GM12878 (cell line): ENCODE data around the gene KLHL5. TPM values are rescaled to one million over a fixed set of nuclear protein-coding genes. Genes with fewer than 3 reads are reported as not detected.

Experiments
- BACH1 ChIP-seq: fragments of 450-650 bp; IDR thresholded peaks from 2 replicates; pipeline ENCODE4 v1.6.1; 2017; ENCODE audit warnings: mild to moderate bottlenecking, borderline replicate concordance
- BCL3 ChIP-seq: IDR thresholded peaks from 2 replicates; pipeline ENCODE4 v1.6.1; 2011; ENCODE audit warnings: borderline replicate concordance, low read depth, mild to moderate bottlenecking, moderate library complexity, low read length; ENCODE audit not compliant: insufficient read depth, poor library complexity, severe bottlenecking
- BMI1 ChIP-seq: fragments of 450-650 bp; IDR thresholded peaks from 2 replicates; pipeline ENCODE4 v1.6.1; 2016; ENCODE audit warnings: mild to moderate bottlenecking, moderate library complexity, borderline replicate concordance
- BRCA1 ChIP-seq: IDR thresholded peaks from 2 replicates; pipeline ENCODE4 v1.6.1; 2011; ENCODE audit warnings: low read depth, low read length, improper control_type of control experiment
- EP300 ChIP-seq, 2 experiments: fragments of 150-350 bp in 1 of 2; IDR thresholded peaks; 2 replicates each; pipeline ENCODE4 v1.6.1; 2011 to 2012; ENCODE audit warnings: low read depth in 2 of 2, low read length in 2 of 2, borderline replicate concordance in 1 of 2, improper control_type of control experiment in 1 of 2, inconsistent platforms in 1 of 2; ENCODE audit not compliant: control insufficient read depth in 1 of 2
- FOS ChIP-seq: IDR thresholded peaks from 3 replicates; pipeline ENCODE4 v1.6.1; 2011; ENCODE audit warnings: borderline replicate concordance; ENCODE audit not compliant: insufficient read length; ENCODE audit errors: extremely low read depth
- HDAC6 ChIP-seq: fragments of 200-600 bp; sonication (generic); IDR thresholded peaks from one replicate; pipeline ENCODE4 v1.8.0; 2017; ENCODE audit warnings: antibody characterized with exemption; ENCODE audit not compliant: unreplicated experiment
- HDGF ChIP-seq: fragments of 450-650 bp; IDR thresholded peaks from 2 replicates; pipeline ENCODE4 v1.6.1; 2016; ENCODE audit warnings: antibody characterized with exemption
- IRF3 ChIP-seq: fragments of 450-650 bp; IDR thresholded peaks from 2 replicates; pipeline ENCODE4 v1.6.1; 2014; ENCODE audit warnings: mild to moderate bottlenecking
- IRF4 ChIP-seq: IDR thresholded peaks from 2 replicates; pipeline ENCODE4 v1.6.1; 2011; ENCODE audit warnings: low read depth, low read length
- IRF5 ChIP-seq: fragments of 450-650 bp; IDR thresholded peaks from 2 replicates; pipeline ENCODE4 v1.6.1; 2017; ENCODE audit warnings: borderline replicate concordance
- NR2C2 ChIP-seq: IDR thresholded peaks from 2 replicates; pipeline ENCODE4 v1.6.1; 2011; ENCODE audit warnings: borderline replicate concordance, low read depth; ENCODE audit not compliant: control insufficient read depth, insufficient read length
- POU2F2 ChIP-seq: IDR thresholded peaks from 3 replicates; pipeline ENCODE4 v1.6.1; 2011; ENCODE audit warnings: low read depth, mild to moderate bottlenecking, low read length, borderline replicate concordance
- SKIL ChIP-seq: fragments of 450-650 bp; IDR thresholded peaks from 2 replicates; pipeline ENCODE4 v1.6.1; 2017; ENCODE audit warnings: mild to moderate bottlenecking, low read depth, inconsistent platforms; ENCODE audit not compliant: poor library complexity, severe bottlenecking
- SP1 ChIP-seq: IDR thresholded peaks from one replicate; pipeline ENCODE4 v1.6.1; 2011; ENCODE audit warnings: low read depth, low read length
- polyA plus RNA-seq, 11 experiments: library from polyadenylated mRNA; depleted of rRNA in 4 of 11; unstranded in 6 of 11; stranded (reverse) in 5 of 11; fragments of >200 nt; fragmentation: Nextera tagmentation in 4 of 11; fragmentation: Illumina TruSeq in 1 of 11; extraction: Ambion mirVana in 4 of 11; extraction: Trizol in 1 of 11; gene quantifications; 1 replicate in 1 of 11; 2 replicates in 10 of 11; pipeline versions ENCODE4 v1.2.1 to v1.2.3, GENCODE V29; 2011 to 2016; ENCODE audit warnings: inconsistent platforms in 2 of 11, missing spikeins in 2 of 11, low read depth in 1 of 11
- total RNA-seq, 4 experiments: library from RNA; depleted of rRNA in 3 of 4; stranded (reverse); fragments of >200 nt in 3 of 4; fragmentation: Illumina TruSeq in 1 of 4; extraction: Trizol in 1 of 4; gene quantifications; 2 replicates each; pipeline versions ENCODE4 v1.2.1 to v1.2.3, GENCODE V29; 2013 to 2021
- TF ChIP-seq, protein P1 (sequence below): fragments of 450-650 bp; IDR thresholded peaks from 2 replicates; pipeline ENCODE4 v1.6.1; 2017; ENCODE audit warnings: low read depth, mild to moderate bottlenecking, moderate library complexity
- TF ChIP-seq, protein P2 (sequence below): fragments of 450-650 bp; IDR thresholded peaks from 2 replicates; pipeline ENCODE4 v1.6.1; 2017; ENCODE audit warnings: mild to moderate bottlenecking, moderate library complexity

KLHL5 gene
- total and polyA plus RNA-seq, 10 of the 15 experiments (the other 5 are each of a cell fraction or from before 2014, with no cell fraction given), result 4.7 to 27.3 (median 12.6) TPM

DNA sequence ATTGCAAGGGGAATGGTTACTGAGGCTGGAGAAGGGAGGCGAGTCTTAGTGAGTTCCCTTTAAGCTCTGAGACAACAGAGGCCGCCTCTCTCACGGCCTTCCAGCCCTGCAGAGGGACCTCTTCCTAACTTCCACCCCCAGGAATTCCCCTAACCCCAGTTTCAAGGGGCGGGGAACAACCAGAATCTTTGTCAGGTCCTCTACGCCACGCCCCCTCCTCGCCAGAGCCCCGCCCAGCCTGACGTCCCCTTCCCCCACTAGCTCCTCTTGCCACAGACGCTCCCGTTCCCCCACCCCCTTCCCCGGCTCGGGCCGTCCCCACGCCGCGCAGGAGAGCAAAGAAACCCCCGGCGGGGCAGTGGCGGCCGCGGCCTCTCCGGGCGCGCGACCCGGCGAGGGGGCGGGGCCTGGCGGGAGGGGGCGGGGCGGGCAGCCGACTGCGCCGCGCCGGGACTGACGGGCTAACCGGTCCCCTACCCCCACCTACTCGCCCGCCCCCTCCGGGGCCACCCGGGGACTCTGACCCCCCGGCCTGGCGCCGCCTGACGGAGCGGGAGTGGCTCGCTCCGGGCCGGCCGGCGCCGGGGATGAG is 17.6 kb upstream of the KLHL5 start (continued):
- TF ChIP-seq BRCA1 (no peak), IRF5 (no peak), FOS (no peak), HDAC6 (no peak), BACH1 (no peak; the same call in 1 of the 2 replicates), SP1 (peak; percentile 48), IRF3 (no peak), EP300 (IDR thresholded peaks at IDR 0.05; ENCODE audit: borderline replicate concordance in 1 of 2, control insufficient read depth in 1 of 2, low read depth in 2 of 2, low read length in 2 of 2) (peak in 1 of 2 experiments; percentile 52; a peak in 1 of 4 replicates), HDGF (peak; percentile 75), SKIL (no peak), IRF4 (no peak), BMI1 (no peak), NR2C2 (no peak), POU2F2 (0 out of 3 replicates have a peak, but pooled peaks have one; percentile 19), BCL3 (no peak)
- TF ChIP-seq, protein P1, sequence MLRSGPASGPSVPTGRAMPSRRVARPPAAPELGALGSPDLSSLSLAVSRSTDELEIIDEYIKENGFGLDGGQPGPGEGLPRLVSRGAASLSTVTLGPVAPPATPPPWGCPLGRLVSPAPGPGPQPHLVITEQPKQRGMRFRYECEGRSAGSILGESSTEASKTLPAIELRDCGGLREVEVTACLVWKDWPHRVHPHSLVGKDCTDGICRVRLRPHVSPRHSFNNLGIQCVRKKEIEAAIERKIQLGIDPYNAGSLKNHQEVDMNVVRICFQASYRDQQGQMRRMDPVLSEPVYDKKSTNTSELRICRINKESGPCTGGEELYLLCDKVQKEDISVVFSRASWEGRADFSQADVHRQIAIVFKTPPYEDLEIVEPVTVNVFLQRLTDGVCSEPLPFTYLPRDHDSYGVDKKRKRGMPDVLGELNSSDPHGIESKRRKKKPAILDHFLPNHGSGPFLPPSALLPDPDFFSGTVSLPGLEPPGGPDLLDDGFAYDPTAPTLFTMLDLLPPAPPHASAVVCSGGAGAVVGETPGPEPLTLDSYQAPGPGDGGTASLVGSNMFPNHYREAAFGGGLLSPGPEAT, result peak; percentile 95
- TF ChIP-seq, protein P2, sequence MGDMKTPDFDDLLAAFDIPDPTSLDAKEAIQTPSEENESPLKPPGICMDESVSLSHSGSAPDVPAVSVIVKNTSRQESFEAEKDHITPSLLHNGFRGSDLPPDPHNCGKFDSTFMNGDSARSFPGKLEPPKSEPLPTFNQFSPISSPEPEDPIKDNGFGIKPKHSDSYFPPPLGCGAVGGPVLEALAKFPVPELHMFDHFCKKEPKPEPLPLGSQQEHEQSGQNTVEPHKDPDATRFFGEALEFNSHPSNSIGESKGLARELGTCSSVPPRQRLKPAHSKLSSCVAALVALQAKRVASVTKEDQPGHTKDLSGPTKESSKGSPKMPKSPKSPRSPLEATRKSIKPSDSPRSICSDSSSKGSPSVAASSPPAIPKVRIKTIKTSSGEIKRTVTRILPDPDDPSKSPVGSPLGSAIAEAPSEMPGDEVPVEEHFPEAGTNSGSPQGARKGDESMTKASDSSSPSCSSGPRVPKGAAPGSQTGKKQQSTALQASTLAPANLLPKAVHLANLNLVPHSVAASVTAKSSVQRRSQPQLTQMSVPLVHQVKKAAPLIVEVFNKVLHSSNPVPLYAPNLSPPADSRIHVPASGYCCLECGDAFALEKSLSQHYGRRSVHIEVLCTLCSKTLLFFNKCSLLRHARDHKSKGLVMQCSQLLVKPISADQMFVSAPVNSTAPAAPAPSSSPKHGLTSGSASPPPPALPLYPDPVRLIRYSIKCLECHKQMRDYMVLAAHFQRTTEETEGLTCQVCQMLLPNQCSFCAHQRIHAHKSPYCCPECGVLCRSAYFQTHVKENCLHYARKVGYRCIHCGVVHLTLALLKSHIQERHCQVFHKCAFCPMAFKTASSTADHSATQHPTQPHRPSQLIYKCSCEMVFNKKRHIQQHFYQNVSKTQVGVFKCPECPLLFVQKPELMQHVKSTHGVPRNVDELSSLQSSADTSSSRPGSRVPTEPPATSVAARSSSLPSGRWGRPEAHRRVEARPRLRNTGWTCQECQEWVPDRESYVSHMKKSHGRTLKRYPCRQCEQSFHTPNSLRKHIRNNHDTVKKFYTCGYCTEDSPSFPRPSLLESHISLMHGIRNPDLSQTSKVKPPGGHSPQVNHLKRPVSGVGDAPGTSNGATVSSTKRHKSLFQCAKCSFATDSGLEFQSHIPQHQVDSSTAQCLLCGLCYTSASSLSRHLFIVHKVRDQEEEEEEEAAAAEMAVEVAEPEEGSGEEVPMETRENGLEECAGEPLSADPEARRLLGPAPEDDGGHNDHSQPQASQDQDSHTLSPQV, result no peak
